ENCODE measurements around the gene TMEM9B. TPM values are rescaled to one million over a fixed set of nuclear protein-coding genes. Genes with fewer than 3 reads are reported as not detected.

Gene TMEM9B
- total and polyA plus RNA-seq, 9 of the 15 experiments (the other 6 are each of a cell fraction or from before 2014, with no cell fraction given) = 7.7 to 20.0 (median 14.0) TPM

GRCh38 chr11:8964324-8965320 is at the start of gene TMEM9B (continued):
- 0 out of 2 replicates have a peak, but pooled peaks have one; percentile 29 for TF ChIP-seq PKNOX1 (IDR thresholded peaks at IDR 0.05)
- TF ChIP-seq BRF1 (IDR thresholded peaks at IDR 0.05; ENCODE audit: borderline replicate concordance, extremely low read depth, insufficient read length) = no peak
- TF ChIP-seq XRCC4 (IDR thresholded peaks at IDR 0.05; ENCODE audit: extremely low read depth, insufficient read depth, insufficient read length) = no peak
- no peak for TF ChIP-seq CTCF (IDR thresholded peaks at IDR 0.05 in 2 of 3, conservative IDR thresholded peaks at IDR 0.05 in 1 of 3; ENCODE audit: insufficient read depth in 2 of 3, low read depth in 1 of 3, low read length in 3 of 3)
- TF ChIP-seq CBX5 (IDR thresholded peaks at IDR 0.05; ENCODE audit: borderline replicate concordance, low read depth) = peak; percentile 23; the same call in 1 of the 2 replicates
- no peak for TF ChIP-seq TFE3 (CRISPR knock-in tag; IDR thresholded peaks at IDR 0.05)
- no peak for TF ChIP-seq PHB2 (IDR thresholded peaks at IDR 0.05; ENCODE audit: low read depth)
- TF ChIP-seq MAFK (IDR thresholded peaks at IDR 0.05; ENCODE audit: low read length) = no peak
- peak; percentile 51; the same call in 1 of the 2 replicates for TF ChIP-seq KLF1 (tag; IDR thresholded peaks at IDR 0.05)
- no peak for TF ChIP-seq KLF6 (CRISPR knock-in tag; IDR thresholded peaks at IDR 0.05; ENCODE audit: borderline replicate concordance)
- 0 out of 2 replicates have a peak, but pooled peaks have one; percentile 19 for TF ChIP-seq BCOR (IDR thresholded peaks at IDR 0.05)
- peak; percentile 92 for TF ChIP-seq CXXC5 (CRISPR knock-in tag; IDR thresholded peaks at IDR 0.05)
- 0 out of 2 replicates have a peak, but pooled peaks have one; percentile 5 for TF ChIP-seq SAFB (IDR thresholded peaks at IDR 0.05; ENCODE audit: borderline replicate concordance, low read depth, low read length)
- no peak for TF ChIP-seq TRIM24 (IDR thresholded peaks at IDR 0.05)
- peak; percentile 73; the same call in 1 of the 2 replicates for TF ChIP-seq CBFB (CRISPR knock-in tag; IDR thresholded peaks at IDR 0.05)
- TF ChIP-seq GABPB1 (CRISPR knock-in tag; IDR thresholded peaks at IDR 0.05) = peak; percentile 95
- peak in 1 of 2 experiments; percentile 41; a peak in 1 of 4 replicates for TF ChIP-seq RCOR1 (IDR thresholded peaks at IDR 0.05; ENCODE audit: borderline replicate concordance in 1 of 2, low read depth in 2 of 2, low read length in 2 of 2)
- TF ChIP-seq BCLAF1 (IDR thresholded peaks at IDR 0.05; ENCODE audit: borderline replicate concordance in 1 of 2, control insufficient read depth in 1 of 2, low read depth in 2 of 2, low read length in 1 of 2) = no peak

Data from K562 (cell line).